HCT116 (cell line): Measurements from ENCODE around the gene CDKAL1.

Experiments
- EGR1 ChIP-seq: IDR thresholded peaks from 2 replicates; pipeline ENCODE4 v1.6.1; 2012; ENCODE audit warnings: low read depth
- EZH2 ChIP-seq: fragments of 200-600 bp; sonication (generic); IDR thresholded peaks from 2 replicates; pipeline ENCODE4 v1.6.1; 2017; ENCODE audit warnings: antibody characterized with exemption, mixed run types
- EZH2phosphoT487 ChIP-seq: fragments of 200-600 bp; IDR thresholded peaks from 2 replicates; pipeline ENCODE4 v1.6.1; 2018; ENCODE audit warnings: antibody characterized with exemption, borderline replicate concordance
- POLR2A ChIP-seq: IDR thresholded peaks from 2 replicates; pipeline ENCODE4 v1.7.0; 2011; ENCODE audit warnings: borderline replicate concordance; ENCODE audit not compliant: insufficient read depth, insufficient read length; ENCODE audit errors: extremely low read depth
- POLR2AphosphoS5 ChIP-seq: IDR thresholded peaks from 2 replicates; pipeline ENCODE4 v1.6.1; 2011; ENCODE audit warnings: mild to moderate bottlenecking, low read depth, low read length, moderate library complexity
- RAD21 ChIP-seq: IDR thresholded peaks from 2 replicates; pipeline ENCODE4 v1.6.1; 2012; ENCODE audit warnings: low read depth, mild to moderate bottlenecking
- SIN3A ChIP-seq: IDR thresholded peaks from 2 replicates; pipeline ENCODE4 v1.6.1; 2012; ENCODE audit warnings: low read depth
- SRF ChIP-seq: IDR thresholded peaks from 2 replicates; pipeline ENCODE4 v1.6.1; 2012; ENCODE audit warnings: low read depth
- TF ChIP-seq, protein P1 (sequence below): IDR thresholded peaks from 2 replicates; pipeline ENCODE4 v1.6.1; 2012
- TF ChIP-seq, protein P2 (sequence below), 3 experiments: fragments of 200-600 bp in 1 of 3; sonication (generic) in 1 of 3; IDR thresholded peaks in 2 of 3; conservative IDR thresholded peaks in 1 of 3; 2 replicates each; pipeline ENCODE4 v1.5.1; 2012 to 2017; ENCODE audit warnings: low read depth in 2 of 3, low read length in 2 of 3, antibody characterized with exemption in 1 of 3, borderline replicate concordance in 1 of 3, control low read depth in 1 of 3, mild to moderate bottlenecking in 1 of 3, mixed read lengths in 1 of 3, mixed run types in 1 of 3, moderate library complexity in 1 of 3; ENCODE audit not compliant: insufficient read depth in 1 of 3
- TF ChIP-seq, protein P3 (sequence below): IDR thresholded peaks from 2 replicates; pipeline ENCODE4 v1.6.1; 2012

DNA sequence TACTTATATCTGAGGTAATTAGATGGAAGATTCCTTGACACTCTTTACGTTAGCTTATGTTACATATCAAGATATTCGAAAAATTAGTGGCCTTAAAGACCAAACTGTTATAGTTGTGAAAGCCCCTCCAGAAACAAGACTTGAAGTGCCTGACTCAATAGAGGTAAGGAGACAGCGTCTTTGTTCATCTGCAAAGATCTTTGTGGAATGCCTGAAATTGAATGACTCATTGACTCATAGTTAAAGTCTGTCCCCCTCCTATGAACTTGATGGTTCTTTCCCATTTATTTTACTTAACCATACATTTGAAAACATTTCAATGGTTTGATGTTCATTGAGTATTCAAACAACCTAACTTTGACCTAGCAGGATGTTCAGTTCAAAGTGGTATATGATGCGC is 47.6 kb upstream of the CDKAL1 start:
- TF ChIP-seq, protein P1, sequence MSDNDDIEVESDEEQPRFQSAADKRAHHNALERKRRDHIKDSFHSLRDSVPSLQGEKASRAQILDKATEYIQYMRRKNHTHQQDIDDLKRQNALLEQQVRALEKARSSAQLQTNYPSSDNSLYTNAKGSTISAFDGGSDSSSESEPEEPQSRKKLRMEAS = no peak
- TF ChIP-seq, protein P2, sequence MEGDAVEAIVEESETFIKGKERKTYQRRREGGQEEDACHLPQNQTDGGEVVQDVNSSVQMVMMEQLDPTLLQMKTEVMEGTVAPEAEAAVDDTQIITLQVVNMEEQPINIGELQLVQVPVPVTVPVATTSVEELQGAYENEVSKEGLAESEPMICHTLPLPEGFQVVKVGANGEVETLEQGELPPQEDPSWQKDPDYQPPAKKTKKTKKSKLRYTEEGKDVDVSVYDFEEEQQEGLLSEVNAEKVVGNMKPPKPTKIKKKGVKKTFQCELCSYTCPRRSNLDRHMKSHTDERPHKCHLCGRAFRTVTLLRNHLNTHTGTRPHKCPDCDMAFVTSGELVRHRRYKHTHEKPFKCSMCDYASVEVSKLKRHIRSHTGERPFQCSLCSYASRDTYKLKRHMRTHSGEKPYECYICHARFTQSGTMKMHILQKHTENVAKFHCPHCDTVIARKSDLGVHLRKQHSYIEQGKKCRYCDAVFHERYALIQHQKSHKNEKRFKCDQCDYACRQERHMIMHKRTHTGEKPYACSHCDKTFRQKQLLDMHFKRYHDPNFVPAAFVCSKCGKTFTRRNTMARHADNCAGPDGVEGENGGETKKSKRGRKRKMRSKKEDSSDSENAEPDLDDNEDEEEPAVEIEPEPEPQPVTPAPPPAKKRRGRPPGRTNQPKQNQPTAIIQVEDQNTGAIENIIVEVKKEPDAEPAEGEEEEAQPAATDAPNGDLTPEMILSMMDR (IDR thresholded peaks at IDR 0.05 in 2 of 3, conservative IDR thresholded peaks at IDR 0.05 in 1 of 3; ENCODE audit: borderline replicate concordance in 1 of 3, insufficient read depth in 1 of 3, low read depth in 2 of 3, low read length in 2 of 3) = no peak
- no peak for TF ChIP-seq SRF
- no peak for TF ChIP-seq EZH2
- no peak for TF ChIP-seq EZH2phosphoT487
- no peak for TF ChIP-seq SIN3A
- TF ChIP-seq POLR2A = no peak
- TF ChIP-seq, protein P3, sequence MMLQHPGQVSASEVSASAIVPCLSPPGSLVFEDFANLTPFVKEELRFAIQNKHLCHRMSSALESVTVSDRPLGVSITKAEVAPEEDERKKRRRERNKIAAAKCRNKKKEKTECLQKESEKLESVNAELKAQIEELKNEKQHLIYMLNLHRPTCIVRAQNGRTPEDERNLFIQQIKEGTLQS = no peak
- no peak for TF ChIP-seq EGR1
- no peak for TF ChIP-seq POLR2AphosphoS5
- TF ChIP-seq RAD21 = no peak
